ENCODE results near the gene INHBB. TPM values are rescaled to one million over a fixed set of nuclear protein-coding genes. Genes with fewer than 3 reads are reported as not detected.

The INHBB gene
- total and polyA plus RNA-seq, 2 experiments from 2014 or later = 2.7 to 6.6 TPM

GRCh38 chr2:120352696-120353590, 7.0 kb downstream of the INHBB start:
- Histone ChIP-seq H3K9me3 (ENCODE audit: low read depth) (no peaks in the 10 kb centered on the region), H3K9me2 (replicated peaks; ENCODE audit: insufficient read depth) (no peaks in the 10 kb centered on the region), H3K79me2 (no peaks in the 10 kb centered on the region), H3K36me3 (replicated peaks; ENCODE audit: insufficient read depth, low read depth) (no peaks in the 10 kb centered on the region), H3K4me1 (ENCODE audit: insufficient read depth) (peaks cover 9% of the 10 kb centered on the region), H3K27ac (no peak overlapping the region), H3K27me3 (peaks cover 11% of the 10 kb centered on the region), H3K4me2 (no peak overlapping the region), H3K4me3 (no peak overlapping the region), H2AFZ (no peak overlapping the region), H4K20me1 (ENCODE audit: insufficient read depth, poor library complexity, severe bottlenecking) (no peaks in the 10 kb centered on the region)
- TF ChIP-seq EZH2 (IDR thresholded peaks at IDR 0.05; ENCODE audit: borderline replicate concordance) (no peak), CTCF (IDR thresholded peaks at IDR 0.05; ENCODE audit: poor library complexity) (no peak), EZH2phosphoT487 (IDR thresholded peaks at IDR 0.05; ENCODE audit: low read depth, severe bottlenecking, unreplicated experiment) (no peak)
- DNase-seq (ENCODE audit: low spot score) = no peak
- whole genome bisulfite sequencing (ENCODE audit: low lambda C conversion rate, missing lambda C conversion rate) = 86% methylated on average over 15 of the region's 15 CpGs

- no peak for DNase-seq (ENCODE audit: low spot score)
- Histone ChIP-seq H3K79me2 (no peaks in the 10 kb centered on the region), H3K27me3 (peaks cover 11% of the 10 kb centered on the region), H3K4me3 (no peak overlapping the region), H3K4me1 (ENCODE audit: insufficient read depth) (peaks cover 3% of the 10 kb centered on the region), H3K27ac (no peak overlapping the region), H4K20me1 (ENCODE audit: insufficient read depth, poor library complexity, severe bottlenecking) (no peaks in the 10 kb centered on the region), H3K36me3 (replicated peaks; ENCODE audit: insufficient read depth, low read depth) (no peaks in the 10 kb centered on the region), H2AFZ (no peak overlapping the region), H3K9me2 (replicated peaks; ENCODE audit: insufficient read depth) (no peaks in the 10 kb centered on the region), H3K4me2 (no peak overlapping the region), H3K9me3 (ENCODE audit: low read depth) (no peaks in the 10 kb centered on the region)
- WGBS (ENCODE audit: low lambda C conversion rate, missing lambda C conversion rate) = 90% methylated on average over 5 of the region's 5 CpGs
- no peak for TF ChIP-seq EZH2 (IDR thresholded peaks at IDR 0.05; ENCODE audit: borderline replicate concordance)
- TF ChIP-seq EZH2phosphoT487 (IDR thresholded peaks at IDR 0.05; ENCODE audit: low read depth, severe bottlenecking, unreplicated experiment) = no peak
- TF ChIP-seq CTCF (IDR thresholded peaks at IDR 0.05; ENCODE audit: poor library complexity) = no peak
These were observed 7.6 kb downstream of the INHBB start for GRCh38 chr2:120353591-120353898.

DNA sequence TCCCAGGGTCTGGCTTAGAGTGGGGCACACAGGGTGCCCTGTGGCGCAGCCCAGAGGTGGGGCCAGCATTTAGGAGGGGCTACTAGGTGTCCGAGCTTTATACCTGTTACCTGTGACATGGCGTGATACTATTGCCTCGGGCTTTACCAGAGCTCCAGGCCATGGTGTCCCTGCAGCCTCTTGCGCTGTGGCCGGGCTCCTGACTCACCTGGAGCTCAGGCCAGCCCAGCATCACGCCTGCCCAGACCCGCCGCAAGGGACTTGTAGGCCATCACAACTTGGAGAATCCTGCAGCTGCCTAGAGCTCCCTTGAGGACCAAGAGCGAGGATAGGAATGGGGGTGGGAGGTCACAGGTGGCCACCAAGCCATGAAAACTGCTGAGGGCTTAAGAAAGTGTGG, 8.0 kb downstream of the INHBB start:
- no peaks in the 10 kb centered on the region for H3K9me3 ChIP-seq (ENCODE audit: low read depth)
- TF ChIP-seq EZH2 (IDR thresholded peaks at IDR 0.05; ENCODE audit: borderline replicate concordance) = no peak
- no peak for TF ChIP-seq EZH2phosphoT487 (IDR thresholded peaks at IDR 0.05; ENCODE audit: low read depth, severe bottlenecking, unreplicated experiment)
- TF ChIP-seq CTCF (IDR thresholded peaks at IDR 0.05; ENCODE audit: poor library complexity) = no peak
- H3K4me2 ChIP-seq = no peak overlapping the region
- no peaks in the 10 kb centered on the region for H3K79me2 ChIP-seq
- WGBS (ENCODE audit: low lambda C conversion rate, missing lambda C conversion rate) = 95% methylated on average over 10 of the region's 10 CpGs
- no peak overlapping the region for H2AFZ ChIP-seq
- peaks cover 8% of the 10 kb centered on the region for H3K27me3 ChIP-seq
- no peak overlapping the region for H3K4me3 ChIP-seq
- no peaks in the 10 kb centered on the region for H3K36me3 ChIP-seq (replicated peaks; ENCODE audit: insufficient read depth, low read depth)
- no peak overlapping the region for H3K27ac ChIP-seq
- H3K9me2 ChIP-seq (replicated peaks; ENCODE audit: insufficient read depth) = no peaks in the 10 kb centered on the region
- H3K4me1 ChIP-seq (ENCODE audit: insufficient read depth) = no peaks in the 10 kb centered on the region
- no peaks in the 10 kb centered on the region for H4K20me1 ChIP-seq (ENCODE audit: insufficient read depth, poor library complexity, severe bottlenecking)
- no peak for DNase-seq (ENCODE audit: low spot score)

All from hepatocyte (in vitro differentiated cells).